HG02884 (cell line): Measurements from ENCODE around the gene EXOC7.
"Not testable (repeated sequence)": the region's sequence is repeated elsewhere in the genome, so short reads cannot be mapped to it uniquely, and the experiment has no call there.

Experiments
- ATAC-seq: cut with Tn5 transposase; IDR thresholded peaks from one replicate; pipeline ENCODE4 v1.9.1; 2021; ENCODE audit warnings: mild to moderate bottlenecking, moderate library complexity; ENCODE audit not compliant: unreplicated experiment

The EXOC7 gene

DNA sequence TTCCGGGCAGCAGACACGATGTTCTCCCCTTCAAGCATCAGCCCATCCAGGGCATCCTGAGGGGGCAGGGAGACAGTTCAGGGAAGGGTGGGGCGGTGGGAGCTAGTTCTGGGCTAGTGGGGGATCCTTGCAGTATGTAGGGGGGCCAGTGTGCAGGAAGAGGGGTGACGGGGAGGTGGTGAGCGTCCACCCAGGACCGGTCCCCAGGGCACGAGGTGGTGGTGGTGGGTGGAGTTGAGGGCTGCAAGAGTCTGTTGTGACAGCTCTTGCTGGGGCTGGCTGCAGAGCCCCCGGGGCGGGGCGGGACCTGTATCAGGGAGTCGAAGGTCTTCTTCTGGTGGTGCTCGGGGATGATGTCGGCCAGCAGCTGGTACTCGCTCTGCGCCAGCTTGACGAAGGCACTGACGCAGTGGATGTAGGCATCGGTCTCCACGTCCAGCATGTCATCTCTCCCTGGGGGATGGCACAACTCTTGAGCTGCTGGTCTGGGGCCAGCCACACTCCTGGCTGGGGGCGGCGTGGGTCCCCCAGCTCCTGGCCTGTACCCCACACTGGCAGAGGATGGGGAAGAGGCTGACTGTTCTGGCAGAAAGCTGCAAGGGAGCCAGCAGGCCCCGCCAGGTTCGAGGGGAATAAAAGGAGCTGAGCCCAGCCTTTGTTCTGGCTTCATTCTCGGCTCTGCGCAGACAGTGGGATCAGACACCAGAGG is 14.6 kb downstream of the EXOC7 start:
- no peak for ATAC-seq

DNA sequence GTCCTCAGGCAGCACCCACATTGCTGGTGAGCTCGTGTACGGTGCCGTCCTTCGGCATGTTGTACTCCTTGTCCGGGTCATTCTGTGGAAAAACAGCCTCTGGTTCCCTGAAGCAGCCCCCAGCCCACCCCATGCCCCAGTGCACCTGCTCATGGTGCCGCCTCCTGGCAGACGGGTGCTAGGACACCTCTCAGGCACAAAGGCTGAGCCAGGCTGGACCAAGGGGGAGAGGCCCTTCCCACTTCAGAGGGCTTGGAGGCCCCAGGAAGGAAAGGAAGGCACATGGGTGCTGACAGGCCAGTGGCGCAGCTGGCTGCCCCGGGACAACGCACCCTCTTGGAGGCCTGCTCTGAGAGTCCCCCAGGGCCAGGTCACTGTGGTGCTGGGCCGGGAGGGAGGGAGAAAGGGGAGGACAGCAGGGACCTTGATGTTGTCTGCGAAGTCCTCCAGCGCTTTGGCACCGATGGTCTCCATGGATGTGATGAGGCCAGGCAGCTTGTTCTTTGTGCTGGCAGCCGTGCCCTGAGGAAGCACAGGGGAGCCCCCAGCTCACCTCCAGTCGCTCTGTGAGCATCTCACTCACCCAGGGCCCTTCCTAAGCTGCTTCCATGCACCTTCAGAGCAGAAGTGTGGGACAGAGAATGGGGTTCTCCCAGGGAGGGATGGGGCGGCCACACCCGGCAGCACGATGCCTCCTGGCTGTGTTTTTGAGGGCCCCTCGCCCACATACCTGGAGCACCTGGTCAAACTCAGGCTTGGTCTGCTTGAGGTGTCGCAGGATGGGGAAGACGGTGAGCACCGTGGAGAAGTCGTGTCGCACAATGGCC is 15.3 kb downstream of the EXOC7 start:
- ATAC-seq = no peak

DNA sequence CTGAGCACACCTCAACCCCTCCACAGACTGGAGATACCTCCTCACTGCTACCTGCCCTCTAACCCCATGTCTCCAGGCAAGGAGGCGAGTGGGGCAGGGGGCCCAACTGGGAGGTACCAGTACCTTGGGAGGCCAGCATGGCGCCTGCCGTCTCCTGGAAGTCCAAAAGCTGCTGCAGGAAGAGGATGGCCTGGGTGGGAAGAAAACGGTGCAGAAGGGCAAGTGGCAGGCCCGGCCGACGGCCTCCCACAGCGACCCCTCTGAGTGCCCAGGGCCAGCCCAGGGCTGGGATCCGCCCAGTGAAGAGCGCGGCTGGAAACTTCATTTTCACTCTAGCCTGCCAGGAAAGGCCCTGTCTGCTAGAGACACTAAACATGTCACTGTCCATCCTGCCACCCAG is 16.1 kb downstream of the EXOC7 start:
- no peak for ATAC-seq

DNA sequence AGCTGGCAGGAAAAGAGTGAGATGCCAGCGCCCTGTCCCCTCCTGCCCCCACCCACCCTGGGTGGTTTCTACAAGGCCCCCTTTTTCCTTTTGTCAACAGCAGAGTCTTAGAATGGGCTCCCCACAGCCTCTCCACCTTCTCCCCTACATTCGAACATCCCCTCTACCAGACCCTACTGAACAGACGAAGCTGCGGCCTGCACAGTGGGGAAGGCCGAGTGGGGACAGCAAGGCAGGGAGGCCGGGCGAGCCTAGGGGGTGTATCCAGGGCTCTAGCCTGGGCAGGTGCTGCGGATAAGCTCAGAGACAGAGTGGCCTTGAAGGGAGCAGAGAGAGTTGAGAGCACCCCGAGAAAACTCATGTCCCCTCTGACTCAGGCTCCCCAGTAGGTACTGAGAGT is 17.2 kb downstream of the EXOC7 start:
- no peak for ATAC-seq

DNA sequence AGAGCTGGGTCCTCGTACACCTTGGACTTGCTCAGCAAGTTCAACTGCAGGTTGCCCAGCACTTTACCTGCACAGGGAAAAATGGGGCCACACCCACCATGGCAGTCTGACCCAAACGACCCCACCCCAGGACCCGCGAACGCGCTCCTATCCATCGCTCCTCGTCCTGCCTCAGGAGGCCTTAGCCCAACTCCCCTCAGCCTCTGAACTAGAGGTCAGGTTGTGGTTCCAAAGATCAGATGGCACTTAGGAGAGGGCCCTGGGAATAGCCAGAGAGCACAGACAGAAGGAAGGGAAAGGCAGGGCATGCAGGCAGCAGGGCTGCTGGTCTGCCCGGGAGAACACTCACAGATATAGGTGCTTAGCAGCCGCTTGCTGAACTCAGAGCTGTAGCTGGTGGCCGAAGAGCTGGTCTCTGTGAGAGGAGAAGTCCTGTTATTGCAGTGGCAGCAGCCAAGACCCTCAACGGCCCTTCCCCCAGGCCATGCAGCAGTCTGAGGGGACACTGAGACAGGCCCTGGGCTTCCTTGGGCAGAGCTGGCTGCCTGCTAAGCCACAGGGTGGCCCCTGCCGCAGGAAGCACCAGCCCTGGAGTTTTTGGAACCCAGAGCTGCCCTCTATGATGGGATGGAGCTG is 17.7 kb downstream of the EXOC7 start:
- no peak for ATAC-seq

DNA sequence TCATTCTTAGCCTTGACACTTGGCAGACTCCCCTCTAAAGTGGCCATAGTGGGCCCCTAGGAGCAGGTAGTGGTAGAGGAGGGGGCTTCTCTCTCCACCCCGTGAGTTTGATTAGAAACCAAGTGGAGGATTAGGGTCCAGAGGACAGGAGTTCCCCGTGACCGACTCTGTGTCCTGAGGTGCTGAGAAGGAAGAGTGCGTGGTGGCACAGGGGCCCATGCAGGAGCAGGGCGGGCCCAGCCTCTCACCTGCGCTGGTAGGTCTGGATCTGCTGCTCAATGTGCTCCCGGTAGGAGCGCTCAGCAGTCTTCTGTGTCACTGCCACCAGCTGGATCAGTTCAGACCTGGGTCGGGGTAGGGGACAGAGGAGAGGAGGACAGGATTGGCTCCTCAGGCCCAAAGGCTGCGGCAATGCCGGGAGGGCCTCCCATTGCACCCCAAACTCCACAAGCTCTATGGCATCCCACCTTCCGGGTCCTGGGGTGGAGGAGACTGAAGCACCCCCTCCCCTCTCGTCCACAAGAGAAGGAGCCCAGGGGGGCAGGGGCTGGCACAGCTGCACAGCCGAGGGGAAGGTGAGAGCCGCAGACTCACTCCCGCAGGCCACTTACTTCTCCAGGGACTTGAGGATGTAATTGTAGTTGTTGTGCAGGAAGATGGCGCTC is 18.4 kb downstream of the EXOC7 start:
- ATAC-seq = no peak

DNA sequence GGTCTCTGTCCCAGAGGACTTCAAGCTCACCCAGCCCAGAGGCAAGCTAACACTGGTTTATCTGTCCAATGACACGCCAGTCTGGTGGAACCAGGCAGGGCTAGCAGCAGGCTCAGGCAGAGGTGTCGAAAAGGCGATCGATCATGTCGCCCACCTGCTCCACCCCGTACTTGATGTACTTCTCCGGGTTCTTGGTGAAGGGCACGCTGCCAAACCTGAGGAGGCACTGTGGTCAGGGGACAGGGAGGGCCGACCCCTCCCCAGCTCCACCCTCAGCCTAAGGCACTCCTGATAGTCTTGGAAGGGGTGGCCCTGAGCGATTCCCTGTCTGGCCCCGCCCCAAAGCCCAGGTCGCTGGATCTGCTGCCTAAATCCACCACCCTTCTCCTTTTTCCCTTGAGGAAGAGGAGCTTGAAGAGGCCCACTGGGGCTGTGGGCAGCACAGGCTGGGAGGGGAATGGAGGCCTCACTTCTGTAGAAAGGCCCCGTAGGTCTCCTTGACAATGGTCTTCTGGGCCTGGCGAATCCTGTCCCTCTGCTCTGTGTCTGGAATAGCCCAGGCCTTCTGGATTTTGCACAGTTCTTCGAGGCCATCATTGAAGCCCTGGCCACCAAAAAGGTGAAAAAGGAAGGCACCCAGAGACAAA is 19.9 kb downstream of the EXOC7 start:
- no peak for ATAC-seq

DNA sequence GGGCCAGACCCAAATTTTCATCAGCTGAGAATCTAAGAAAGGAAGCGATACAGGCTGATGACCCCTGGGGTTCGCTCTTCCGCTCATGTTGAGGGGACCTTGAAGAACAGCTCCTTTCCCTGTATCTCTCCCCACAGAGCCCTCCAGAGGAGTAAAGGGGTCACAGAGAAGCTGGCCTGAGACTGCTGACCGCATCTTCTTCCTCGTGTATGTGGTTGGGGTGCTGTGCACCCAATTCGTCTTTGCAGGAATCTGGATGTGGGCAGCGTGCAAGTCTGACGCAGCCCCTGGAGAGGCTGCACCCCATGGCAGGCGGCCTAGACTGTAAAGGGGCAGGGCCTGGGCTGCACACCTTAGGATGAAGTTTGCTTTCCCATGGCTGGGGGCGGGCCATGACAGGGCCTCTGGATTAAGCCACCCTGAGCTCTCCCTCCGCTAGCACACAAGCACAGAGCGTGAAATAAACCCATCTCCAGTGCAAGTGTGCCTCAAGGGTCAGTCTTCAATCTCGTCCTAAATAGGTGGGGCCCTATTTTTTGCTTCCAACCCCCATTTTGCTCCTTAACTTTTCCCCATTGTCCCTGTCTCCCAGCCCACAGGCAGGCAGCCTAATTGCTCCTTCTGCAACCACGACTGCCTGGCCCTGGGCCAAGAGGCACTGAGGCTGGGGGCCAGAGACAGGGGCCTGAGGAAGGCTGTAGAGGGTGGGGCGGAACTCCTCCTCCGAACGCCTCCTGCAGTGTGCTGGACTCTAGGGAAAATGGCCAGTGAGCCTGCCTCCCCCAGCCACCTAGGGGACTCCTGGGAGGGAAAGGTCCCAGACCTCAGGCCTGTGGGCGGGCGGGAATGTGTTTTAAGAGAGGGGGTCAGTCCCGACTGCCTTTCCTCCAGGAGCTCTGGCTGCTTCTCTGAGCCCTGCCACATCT is 21.0 kb downstream of the EXOC7 start:
- ATAC-seq = no peak

DNA sequence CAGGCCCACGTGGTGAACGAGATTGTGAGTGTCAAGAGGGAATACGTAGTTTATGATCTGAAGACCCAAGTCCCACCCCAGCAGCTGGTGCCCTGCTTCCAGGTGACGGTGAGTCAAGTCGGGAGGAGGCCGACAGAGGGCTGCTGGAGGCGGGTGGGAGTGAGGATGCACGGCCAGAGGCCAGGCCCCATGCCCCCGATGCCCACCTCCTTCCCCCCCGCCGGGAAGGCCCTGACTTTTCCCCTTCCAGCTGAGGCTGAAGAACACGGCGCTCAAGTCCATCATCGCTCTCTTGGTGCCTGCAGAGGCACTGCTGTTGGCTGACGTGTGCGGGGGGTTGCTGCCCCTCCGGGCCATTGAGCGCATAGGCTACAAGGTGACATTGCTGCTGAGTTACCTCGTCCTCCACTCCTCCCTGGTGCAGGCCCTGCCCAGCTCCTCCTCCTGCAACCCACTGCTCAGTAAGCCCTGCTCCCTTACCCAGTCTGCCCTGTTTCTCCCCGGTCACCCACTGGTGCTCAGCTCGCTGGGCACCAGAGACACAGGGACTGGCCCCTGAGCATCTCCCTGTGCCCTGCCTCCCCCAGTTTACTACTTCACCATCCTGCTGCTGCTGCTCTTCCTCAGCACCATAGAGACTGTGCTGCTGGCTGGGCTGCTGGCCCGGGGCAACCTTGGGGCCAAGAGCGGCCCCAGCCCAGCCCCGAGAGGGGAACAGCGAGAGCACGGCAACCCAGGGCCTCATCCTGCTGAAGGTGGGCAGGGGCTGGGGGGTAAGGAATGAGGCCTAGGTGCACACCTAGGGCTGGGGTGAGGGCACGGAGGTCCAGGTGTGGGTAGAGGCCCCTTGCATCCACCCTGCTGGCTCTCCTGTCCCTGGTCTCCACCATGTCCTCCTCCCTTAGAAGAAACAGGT is 22.0 kb downstream of the EXOC7 start:
- no peak for ATAC-seq

DNA sequence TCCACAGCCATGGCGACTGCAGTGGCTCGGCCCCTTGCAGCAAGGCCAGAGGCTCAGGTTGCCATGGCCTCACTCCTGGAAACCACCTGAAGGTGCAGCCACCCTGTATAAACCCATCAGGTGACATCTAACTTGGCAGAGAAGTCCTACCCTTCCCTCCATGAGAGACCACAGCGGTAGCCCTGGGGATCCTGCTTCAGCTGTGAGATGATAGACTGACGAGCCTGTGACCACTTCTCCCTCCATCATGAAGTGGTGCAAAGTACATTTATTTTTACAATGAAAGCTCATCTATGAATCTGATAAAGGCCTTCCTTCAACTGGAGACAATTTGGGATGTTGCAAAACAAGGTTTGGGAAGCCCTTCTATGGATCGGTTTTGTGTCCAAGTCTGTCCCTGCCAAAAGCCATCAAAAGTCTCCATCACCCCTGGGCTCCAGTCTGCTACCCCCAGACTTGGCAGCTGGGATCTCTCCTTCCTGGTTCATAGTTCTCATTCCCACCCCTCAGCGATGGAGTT is 22.8 kb downstream of the EXOC7 start:
- ATAC-seq = no peak

DNA sequence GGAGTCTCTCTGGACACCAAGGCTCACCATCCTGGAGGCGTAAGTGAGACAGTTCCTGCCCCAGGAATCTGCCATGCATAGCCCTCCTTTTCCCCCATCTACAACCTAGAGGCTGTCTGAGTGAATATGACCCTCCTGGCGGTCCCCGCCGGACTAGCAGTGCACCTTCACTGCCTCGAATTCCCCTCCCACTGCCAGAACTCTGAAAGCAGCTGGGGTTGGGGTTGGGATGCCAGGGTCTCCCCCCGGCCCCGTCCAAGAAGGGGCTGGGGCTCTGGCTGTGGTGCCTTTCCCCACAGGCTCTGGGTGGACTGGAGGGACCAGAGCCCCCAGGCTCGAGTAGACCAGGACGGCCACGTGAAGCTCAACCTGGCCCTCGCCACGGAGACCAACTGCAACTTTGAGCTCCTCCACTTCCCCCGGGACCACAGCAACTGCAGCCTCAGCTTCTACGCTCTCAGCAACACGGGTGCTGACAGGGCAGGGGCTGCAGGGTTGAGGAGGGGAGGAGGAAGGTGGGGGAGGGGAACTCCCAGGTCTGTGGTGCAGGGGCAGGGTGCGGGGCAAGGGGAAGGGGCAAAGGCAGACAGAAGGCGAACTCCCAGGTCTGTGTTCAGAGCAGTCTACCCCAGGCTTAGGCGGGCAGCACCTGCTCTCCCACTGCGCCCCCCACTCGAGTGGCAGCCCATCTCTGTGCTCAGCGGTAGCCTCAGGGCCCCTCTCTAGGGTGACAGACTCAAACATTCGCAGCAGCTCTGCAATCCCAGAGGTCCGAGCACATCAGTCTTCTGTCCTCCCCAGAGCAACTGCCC is 23.4 kb downstream of the EXOC7 start:
- ATAC-seq = no peak

DNA sequence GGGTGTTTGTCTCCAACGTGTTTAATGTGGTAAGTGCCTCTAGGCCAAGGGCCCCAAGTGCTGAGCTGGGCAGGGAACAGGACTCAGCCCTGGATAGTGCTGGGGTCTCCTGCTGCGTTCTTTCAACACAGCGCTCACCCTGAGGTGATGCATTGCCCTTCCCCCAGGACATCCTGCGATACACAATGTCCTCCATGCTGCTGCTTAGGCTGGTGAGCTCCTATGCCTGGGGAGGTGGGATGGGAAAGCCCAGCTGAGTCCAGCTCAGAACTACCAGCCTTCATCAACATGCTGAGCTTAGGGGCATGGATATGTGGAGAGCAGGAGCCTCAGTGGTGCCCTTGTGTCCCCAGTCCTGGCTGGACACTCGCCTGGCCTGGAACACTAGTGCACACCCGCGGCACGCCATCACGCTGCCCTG is 24.0 kb downstream of the EXOC7 start:
- ATAC-seq = no peak

DNA sequence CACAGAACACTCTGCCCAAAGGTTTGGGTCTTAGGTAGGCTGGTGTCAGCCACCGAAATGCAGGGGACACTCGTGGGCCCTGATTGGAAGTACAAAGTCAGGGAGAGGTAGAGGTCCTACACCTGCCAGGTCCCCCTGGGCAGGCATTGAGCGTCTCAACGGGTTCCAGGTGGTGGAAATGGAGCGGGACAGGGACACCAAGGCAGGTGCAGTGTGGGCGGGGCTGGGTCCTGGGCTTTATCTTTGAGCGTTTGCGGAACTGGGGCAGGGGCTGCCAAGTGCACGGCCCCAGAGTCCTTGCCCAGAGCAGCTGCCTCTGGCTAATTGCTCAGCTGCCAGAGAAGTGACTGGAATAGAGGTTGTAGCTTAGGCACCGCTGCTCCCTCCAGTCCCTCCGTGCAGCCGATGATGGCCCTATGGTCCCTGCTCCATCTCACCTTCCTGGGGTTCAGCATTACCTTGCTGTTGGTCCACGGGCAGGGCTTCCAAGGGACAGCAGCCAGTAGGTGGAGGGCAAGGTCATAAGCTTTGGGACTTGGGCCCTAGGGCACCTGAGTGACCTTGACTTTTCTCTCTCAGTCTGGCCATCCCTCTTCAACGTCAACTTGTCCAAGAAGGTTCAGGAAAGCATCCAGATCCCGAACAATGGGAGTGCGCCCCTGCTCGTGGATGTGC is 24.6 kb downstream of the EXOC7 start, which contains the start of gene ZACN:
Gene ZACN (plus strand): TSS at position 323 of the 675 bp plus-strand sequence. CDS start 83 bp downstream, at position 406.
- ATAC-seq = no peak

DNA sequence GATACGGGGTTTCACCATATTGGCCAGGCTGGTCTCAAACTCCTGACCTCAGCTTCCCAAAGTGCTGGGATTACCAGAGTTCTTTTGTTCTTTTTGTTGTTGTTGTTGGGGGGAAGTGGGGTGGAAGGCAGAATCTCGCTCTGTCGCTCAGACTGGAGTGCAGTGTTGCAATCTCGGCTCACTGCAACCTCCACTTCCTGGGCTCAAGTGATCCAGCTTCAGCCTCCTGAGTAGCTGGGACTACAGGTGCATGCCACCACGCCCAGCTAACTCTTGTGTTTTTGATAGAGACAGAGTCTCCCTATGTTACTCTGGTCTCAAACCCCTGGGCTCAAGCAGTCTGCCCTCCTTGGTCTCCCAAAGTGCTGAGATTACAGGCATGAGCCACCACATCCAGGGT is 25.2 kb downstream of the EXOC7 start:
- not testable (repeated sequence) for ATAC-seq

DNA sequence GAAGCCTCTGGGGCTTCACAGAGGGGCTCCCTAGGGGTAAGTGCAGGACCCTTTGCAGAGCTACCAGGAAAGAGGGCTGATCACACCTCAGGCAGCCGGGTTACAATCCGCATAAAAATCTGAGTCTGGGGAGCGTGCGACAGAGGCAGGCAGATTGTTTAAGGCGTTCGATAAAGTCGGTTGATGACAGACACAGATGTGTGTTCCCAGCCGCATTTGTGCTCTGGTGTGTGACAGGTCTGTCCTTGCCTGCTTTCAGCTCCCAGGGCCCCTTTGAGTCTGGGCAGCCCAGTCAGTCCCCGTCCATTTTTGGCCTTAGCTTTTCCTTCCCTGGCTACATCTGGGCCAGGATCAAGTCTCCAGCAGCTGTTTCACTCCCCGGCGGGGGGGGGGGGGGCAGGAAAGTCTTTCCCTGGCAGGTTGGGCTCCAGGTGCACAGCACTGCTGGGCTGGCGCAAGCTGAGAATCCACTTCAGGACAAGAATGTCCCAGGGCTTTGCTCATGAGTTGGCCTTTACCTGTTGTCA is 25.9 kb downstream of the EXOC7 start:
- ATAC-seq = no peak

DNA sequence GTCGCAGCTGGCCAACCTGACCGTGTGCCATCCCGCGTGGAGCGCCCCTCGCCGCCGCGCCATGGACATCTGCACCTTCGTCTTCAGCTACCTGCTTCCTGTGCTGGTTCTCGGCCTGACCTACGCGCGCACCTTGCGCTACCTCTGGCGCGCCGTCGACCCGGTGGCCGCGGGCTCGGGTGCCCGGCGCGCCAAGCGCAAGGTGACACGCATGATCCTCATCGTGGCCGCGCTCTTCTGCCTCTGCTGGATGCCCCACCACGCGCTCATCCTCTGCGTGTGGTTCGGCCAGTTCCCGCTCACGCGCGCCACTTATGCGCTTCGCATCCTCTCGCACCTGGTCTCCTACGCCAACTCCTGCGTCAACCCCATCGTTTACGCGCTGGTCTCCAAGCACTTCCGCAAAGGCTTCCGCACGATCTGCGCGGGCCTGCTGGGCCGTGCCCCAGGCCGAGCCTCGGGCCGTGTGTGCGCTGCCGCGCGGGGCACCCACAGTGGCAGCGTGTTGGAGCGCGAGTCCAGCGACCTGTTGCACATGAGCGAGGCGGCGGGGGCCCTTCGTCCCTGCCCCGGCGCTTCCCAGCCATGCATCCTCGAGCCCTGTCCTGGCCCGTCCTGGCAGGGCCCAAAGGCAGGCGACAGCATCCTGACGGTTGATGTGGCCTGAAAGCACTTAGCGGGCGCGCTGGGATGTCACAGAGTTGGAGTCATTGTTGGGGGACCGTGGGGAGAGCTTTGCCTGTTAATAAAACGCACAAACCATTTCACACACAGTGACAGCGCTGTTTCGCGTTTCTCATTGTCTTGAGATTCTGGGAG is 26.6 kb downstream of the EXOC7 start:
- ATAC-seq = no peak
